GM23338 (cell line): ENCODE measurements around the gene KLF4. TPM values are rescaled to one million over a fixed set of nuclear protein-coding genes. Genes with fewer than 3 reads are reported as not detected.

ENCODE experiments used
- ATAC-seq: fragments of 200-7000 bp; cut with Tn5 transposase; 3 replicates; pipeline ENCODE4 v1.9.1; 2020
- DNase-seq: peaks from one replicate; pipeline ENCODE4 v3.0.0-alpha.2; 2015; ENCODE audit warnings: low spot score
- H2AFZ ChIP-seq: fragments of 200-600 bp; sonication (generic); 2 replicates; pipeline ENCODE4 v1.8.0; 2016; ENCODE audit warnings: antibody characterized with exemption, mild to moderate bottlenecking, moderate library complexity
- H3F3A ChIP-seq: fragments of 200-600 bp; sonication (generic); replicated peaks from 2 replicates; pipeline ENCODE4 v1.8.0; 2017; ENCODE audit warnings: antibody characterized with exemption, mixed run types, low read depth
- H3K27ac ChIP-seq: fragments of 200-600 bp; sonication (generic); 2 replicates; pipeline ENCODE4 v1.6.1; 2016; ENCODE audit warnings: low read depth
- H3K27me3 ChIP-seq: fragments of 200-600 bp; sonication (generic); 2 replicates; pipeline ENCODE4 v1.8.0; 2016; ENCODE audit warnings: mild to moderate bottlenecking, mixed run types, moderate library complexity; ENCODE audit not compliant: insufficient read depth
- H3K36me3 ChIP-seq: fragments of 200-600 bp; sonication (generic); 2 replicates; pipeline ENCODE4 v1.8.0; 2016; ENCODE audit warnings: mild to moderate bottlenecking; ENCODE audit not compliant: insufficient read depth
- H3K4me1 ChIP-seq: fragments of 200-600 bp; sonication (generic); 2 replicates; pipeline ENCODE4 v1.8.0; 2016; ENCODE audit warnings: mild to moderate bottlenecking, moderate library complexity; ENCODE audit not compliant: insufficient read depth
- H3K4me2 ChIP-seq: fragments of 200-600 bp; sonication (generic); 2 replicates; pipeline ENCODE4 v1.7.1; 2017; ENCODE audit warnings: mixed run types
- H3K4me3 ChIP-seq: fragments of 200-600 bp; sonication (generic); 2 replicates; pipeline ENCODE4 v1.6.1; 2016; ENCODE audit warnings: mixed run types
- H3K79me2 ChIP-seq: fragments of 200-600 bp; sonication (generic); replicated peaks from 2 replicates; pipeline ENCODE4 v1.8.0; 2017; ENCODE audit warnings: mild to moderate bottlenecking; ENCODE audit not compliant: insufficient read depth
- H3K9me2 ChIP-seq: fragments of 200-600 bp; sonication (generic); 2 replicates; pipeline ENCODE4 v1.8.0; 2017; ENCODE audit not compliant: insufficient read depth
- H4K20me1 ChIP-seq: fragments of 200-600 bp; sonication (generic); replicated peaks from 2 replicates; pipeline ENCODE4 v1.8.0; 2017; ENCODE audit warnings: mild to moderate bottlenecking; ENCODE audit not compliant: insufficient read depth
- H3K27ac Mint-ChIP-seq: 2 replicates; pipeline ENCODE4 v1.8.0; 2020; ENCODE audit warnings: inconsistent platforms, mild to moderate bottlenecking, moderate library complexity, mixed read lengths
- H3K27me3 Mint-ChIP-seq: 3 replicates; pipeline ENCODE4 v1.8.0; 2022; ENCODE audit warnings: low read depth, mild to moderate bottlenecking, moderate library complexity, mixed read lengths, inconsistent platforms; ENCODE audit not compliant: insufficient read depth, poor library complexity
- H3K36me3 Mint-ChIP-seq: 3 replicates; pipeline ENCODE4 v1.8.0; 2021; ENCODE audit warnings: low read depth, mild to moderate bottlenecking, inconsistent platforms, moderate library complexity, mixed read lengths
- H3K4me1 Mint-ChIP-seq: 3 replicates; pipeline ENCODE4 v1.8.0; 2020; ENCODE audit warnings: mild to moderate bottlenecking, inconsistent platforms, mixed read lengths
- H3K4me3 Mint-ChIP-seq: 3 replicates; pipeline ENCODE4 v1.8.0; 2021; ENCODE audit warnings: moderate library complexity, mild to moderate bottlenecking, inconsistent platforms, mixed read lengths
- H3K9me3 Mint-ChIP-seq: 3 replicates; pipeline ENCODE4 v1.8.0; 2020; ENCODE audit warnings: moderate library complexity, mild to moderate bottlenecking, inconsistent platforms, mixed read lengths
- CREB1 ChIP-seq: fragments of 250-450 bp; sonication (Bioruptor Pico); IDR thresholded peaks from 2 replicates; pipeline ENCODE4 v1.5.0; 2020; ENCODE audit warnings: low read depth, mild to moderate bottlenecking, moderate library complexity
- EZH2 ChIP-seq: fragments of 200-600 bp; sonication (generic); IDR thresholded peaks from one replicate; pipeline ENCODE4 v1.8.0; 2017; ENCODE audit warnings: antibody characterized with exemption, mild to moderate bottlenecking, low read depth; ENCODE audit not compliant: unreplicated experiment
- EZH2phosphoT487 ChIP-seq: fragments of 200-600 bp; sonication (generic); IDR thresholded peaks from one replicate; pipeline ENCODE4 v1.8.1; 2018; ENCODE audit warnings: antibody characterized with exemption; ENCODE audit not compliant: unreplicated experiment
- JUNB ChIP-seq: IDR thresholded peaks from one replicate; pipeline ENCODE4 v1.6.1; 2016; ENCODE audit warnings: antibody characterized with exemption; ENCODE audit not compliant: unreplicated experiment
- NANOG ChIP-seq: IDR thresholded peaks from 2 replicates; pipeline ENCODE4 v1.6.1; 2016; ENCODE audit warnings: antibody characterized with exemption, borderline replicate concordance
- POLR2AphosphoS5 ChIP-seq: IDR thresholded peaks from 2 replicates; pipeline ENCODE4 v1.6.1; 2016; ENCODE audit warnings: antibody characterized with exemption, low read depth
- STAT1 ChIP-seq: IDR thresholded peaks from one replicate; pipeline ENCODE4 v1.6.1; 2016; ENCODE audit warnings: antibody characterized with exemption; ENCODE audit not compliant: unreplicated experiment
- ZNF114 ChIP-seq: fragments of 250-450 bp; sonication (Bioruptor Pico); IDR thresholded peaks from 2 replicates; pipeline ENCODE4 v1.5.0; 2020; ENCODE audit warnings: mild to moderate bottlenecking, moderate library complexity
- ZNF331 ChIP-seq: fragments of 250-450 bp; sonication (Bioruptor Pico); IDR thresholded peaks from 2 replicates; pipeline ENCODE4 v1.5.0; 2020; ENCODE audit warnings: low read depth, mild to moderate bottlenecking, moderate library complexity
- polyA plus RNA-seq: library from polyadenylated mRNA; unstranded; fragments of >200 nt; fragmentation: Nextera tagmentation; extraction: Ambion mirVana; gene quantifications from 2 replicates; pipeline ENCODE4 v1.2.1, GENCODE V29; 2016
- total RNA-seq: library from RNA; depleted of rRNA; stranded (reverse); fragments of >200 nt; shearing (Covaris generic); gene quantifications from 2 replicates; pipeline ENCODE4 v1.2.3, GENCODE V29; 2014
- TF ChIP-seq, protein P1 (sequence below): IDR thresholded peaks from 2 replicates; pipeline ENCODE4 v1.6.1; 2016; ENCODE audit warnings: antibody characterized with exemption
- TF ChIP-seq, protein P2 (sequence below): fragments of 250-450 bp; sonication (Bioruptor Pico); IDR thresholded peaks from 2 replicates; pipeline ENCODE4 v1.5.0; 2020; ENCODE audit warnings: mild to moderate bottlenecking, moderate library complexity
- TF ChIP-seq, protein P3 (sequence below): IDR thresholded peaks from one replicate; pipeline ENCODE4 v1.6.1; 2018; ENCODE audit warnings: antibody characterized with exemption; ENCODE audit not compliant: unreplicated experiment
- TF ChIP-seq, protein P4 (sequence below), 2 experiments: fragments of 200-600 bp in 1 of 2; sonication (generic) in 1 of 2; conservative IDR thresholded peaks; 2 replicates each; pipeline versions ENCODE4 v1.5.1 to v1.6.1; 2016 to 2017; ENCODE audit warnings: antibody characterized with exemption in 2 of 2, low read depth in 2 of 2, mild to moderate bottlenecking in 2 of 2, moderate library complexity in 1 of 2

KLF4 gene
- total and polyA plus RNA-seq, 2 experiments from 2014 or later = 8.3 to 29.8 TPM

DNA sequence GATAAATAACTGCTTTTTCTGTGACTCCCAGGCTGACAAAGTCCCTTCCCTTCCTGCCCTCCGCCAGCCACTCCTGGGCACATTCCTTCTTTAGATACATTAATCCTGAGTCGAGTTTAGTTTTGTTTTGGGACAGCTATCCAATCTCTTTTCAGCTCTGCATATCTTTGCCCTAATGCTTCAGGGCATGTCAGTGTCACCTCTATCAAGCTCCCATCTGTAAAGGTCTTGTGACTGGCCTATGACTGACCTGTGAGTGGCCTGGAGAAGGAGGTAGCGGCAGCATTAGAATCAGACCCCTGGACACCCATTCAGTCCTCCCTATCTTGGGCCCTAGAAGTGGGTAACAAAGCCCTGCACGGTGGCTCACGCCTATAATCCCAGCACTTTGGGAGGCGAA is 34.0 kb upstream of the KLF4 start:
- Mint-ChIP-seq H3K9me3 (0 out of 3 replicates have a peak, but pooled peaks cover 6% of the 10 kb centered on the region), H3K27me3 (peaks cover 3% of the 10 kb centered on the region), H3K4me3 (no peak overlapping the region), H3K27ac (no peak overlapping the region), H3K36me3 (no peaks in the 10 kb centered on the region), H3K4me1 (no peaks in the 10 kb centered on the region)
- DNase-seq (no peak), ATAC-seq (no peak)
- H3K27ac ChIP-seq = no peak overlapping the region
- no peak overlapping the region for H2AFZ ChIP-seq
- no peaks in the 10 kb centered on the region for H3K27me3 ChIP-seq
- TF ChIP-seq, protein P1, sequence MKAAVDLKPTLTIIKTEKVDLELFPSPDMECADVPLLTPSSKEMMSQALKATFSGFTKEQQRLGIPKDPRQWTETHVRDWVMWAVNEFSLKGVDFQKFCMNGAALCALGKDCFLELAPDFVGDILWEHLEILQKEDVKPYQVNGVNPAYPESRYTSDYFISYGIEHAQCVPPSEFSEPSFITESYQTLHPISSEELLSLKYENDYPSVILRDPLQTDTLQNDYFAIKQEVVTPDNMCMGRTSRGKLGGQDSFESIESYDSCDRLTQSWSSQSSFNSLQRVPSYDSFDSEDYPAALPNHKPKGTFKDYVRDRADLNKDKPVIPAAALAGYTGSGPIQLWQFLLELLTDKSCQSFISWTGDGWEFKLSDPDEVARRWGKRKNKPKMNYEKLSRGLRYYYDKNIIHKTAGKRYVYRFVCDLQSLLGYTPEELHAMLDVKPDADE = no peak
- no peak for TF ChIP-seq JUNB
- no peak for TF ChIP-seq ZNF331 (CRISPR knock-in tag)
- no peak for TF ChIP-seq ZNF114
- TF ChIP-seq, protein P2, sequence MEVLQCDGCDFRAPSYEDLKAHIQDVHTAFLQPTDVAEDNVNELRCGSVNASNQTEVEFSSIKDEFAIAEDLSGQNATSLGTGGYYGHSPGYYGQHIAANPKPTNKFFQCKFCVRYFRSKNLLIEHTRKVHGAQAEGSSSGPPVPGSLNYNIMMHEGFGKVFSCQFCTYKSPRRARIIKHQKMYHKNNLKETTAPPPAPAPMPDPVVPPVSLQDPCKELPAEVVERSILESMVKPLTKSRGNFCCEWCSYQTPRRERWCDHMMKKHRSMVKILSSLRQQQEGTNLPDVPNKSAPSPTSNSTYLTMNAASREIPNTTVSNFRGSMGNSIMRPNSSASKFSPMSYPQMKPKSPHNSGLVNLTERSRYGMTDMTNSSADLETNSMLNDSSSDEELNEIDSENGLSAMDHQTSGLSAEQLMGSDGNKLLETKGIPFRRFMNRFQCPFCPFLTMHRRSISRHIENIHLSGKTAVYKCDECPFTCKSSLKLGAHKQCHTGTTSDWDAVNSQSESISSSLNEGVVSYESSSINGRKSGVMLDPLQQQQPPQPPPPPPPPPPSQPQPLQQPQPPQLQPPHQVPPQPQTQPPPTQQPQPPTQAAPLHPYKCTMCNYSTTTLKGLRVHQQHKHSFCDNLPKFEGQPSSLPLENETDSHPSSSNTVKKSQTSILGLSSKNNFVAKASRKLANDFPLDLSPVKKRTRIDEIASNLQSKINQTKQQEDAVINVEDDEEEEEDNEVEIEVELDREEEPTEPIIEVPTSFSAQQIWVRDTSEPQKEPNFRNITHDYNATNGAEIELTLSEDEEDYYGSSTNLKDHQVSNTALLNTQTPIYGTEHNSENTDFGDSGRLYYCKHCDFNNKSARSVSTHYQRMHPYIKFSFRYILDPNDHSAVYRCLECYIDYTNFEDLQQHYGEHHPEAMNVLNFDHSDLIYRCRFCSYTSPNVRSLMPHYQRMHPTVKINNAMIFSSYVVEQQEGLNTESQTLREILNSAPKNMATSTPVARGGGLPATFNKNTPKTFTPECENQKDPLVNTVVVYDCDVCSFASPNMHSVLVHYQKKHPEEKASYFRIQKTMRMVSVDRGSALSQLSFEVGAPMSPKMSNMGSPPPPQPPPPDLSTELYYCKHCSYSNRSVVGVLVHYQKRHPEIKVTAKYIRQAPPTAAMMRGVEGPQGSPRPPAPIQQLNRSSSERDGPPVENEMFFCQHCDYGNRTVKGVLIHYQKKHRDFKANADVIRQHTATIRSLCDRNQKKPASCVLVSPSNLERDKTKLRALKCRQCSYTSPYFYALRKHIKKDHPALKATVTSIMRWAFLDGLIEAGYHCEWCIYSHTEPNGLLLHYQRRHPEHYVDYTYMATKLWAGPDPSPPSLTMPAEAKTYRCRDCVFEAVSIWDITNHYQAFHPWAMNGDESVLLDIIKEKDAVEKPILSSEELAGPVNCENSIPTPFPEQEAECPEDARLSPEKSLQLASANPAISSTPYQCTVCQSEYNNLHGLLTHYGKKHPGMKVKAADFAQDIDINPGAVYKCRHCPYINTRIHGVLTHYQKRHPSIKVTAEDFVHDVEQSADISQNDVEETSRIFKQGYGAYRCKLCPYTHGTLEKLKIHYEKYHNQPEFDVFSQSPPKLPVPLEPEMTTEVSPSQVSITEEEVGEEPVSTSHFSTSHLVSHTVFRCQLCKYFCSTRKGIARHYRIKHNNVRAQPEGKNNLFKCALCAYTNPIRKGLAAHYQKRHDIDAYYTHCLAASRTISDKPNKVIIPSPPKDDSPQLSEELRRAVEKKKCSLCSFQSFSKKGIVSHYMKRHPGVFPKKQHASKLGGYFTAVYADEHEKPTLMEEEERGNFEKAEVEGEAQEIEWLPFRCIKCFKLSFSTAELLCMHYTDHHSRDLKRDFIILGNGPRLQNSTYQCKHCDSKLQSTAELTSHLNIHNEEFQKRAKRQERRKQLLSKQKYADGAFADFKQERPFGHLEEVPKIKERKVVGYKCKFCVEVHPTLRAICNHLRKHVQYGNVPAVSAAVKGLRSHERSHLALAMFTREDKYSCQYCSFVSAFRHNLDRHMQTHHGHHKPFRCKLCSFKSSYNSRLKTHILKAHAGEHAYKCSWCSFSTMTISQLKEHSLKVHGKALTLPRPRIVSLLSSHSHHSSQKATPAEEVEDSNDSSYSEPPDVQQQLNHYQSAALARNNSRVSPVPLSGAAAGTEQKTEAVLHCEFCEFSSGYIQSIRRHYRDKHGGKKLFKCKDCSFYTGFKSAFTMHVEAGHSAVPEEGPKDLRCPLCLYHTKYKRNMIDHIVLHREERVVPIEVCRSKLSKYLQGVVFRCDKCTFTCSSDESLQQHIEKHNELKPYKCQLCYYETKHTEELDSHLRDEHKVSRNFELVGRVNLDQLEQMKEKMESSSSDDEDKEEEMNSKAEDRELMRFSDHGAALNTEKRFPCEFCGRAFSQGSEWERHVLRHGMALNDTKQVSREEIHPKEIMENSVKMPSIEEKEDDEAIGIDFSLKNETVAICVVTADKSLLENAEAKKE (CRISPR knock-in tag) = no peak
- no peak for TF ChIP-seq CREB1
- no peak for TF ChIP-seq EZH2phosphoT487
- no peak for TF ChIP-seq POLR2AphosphoS5
- TF ChIP-seq, protein P3, sequence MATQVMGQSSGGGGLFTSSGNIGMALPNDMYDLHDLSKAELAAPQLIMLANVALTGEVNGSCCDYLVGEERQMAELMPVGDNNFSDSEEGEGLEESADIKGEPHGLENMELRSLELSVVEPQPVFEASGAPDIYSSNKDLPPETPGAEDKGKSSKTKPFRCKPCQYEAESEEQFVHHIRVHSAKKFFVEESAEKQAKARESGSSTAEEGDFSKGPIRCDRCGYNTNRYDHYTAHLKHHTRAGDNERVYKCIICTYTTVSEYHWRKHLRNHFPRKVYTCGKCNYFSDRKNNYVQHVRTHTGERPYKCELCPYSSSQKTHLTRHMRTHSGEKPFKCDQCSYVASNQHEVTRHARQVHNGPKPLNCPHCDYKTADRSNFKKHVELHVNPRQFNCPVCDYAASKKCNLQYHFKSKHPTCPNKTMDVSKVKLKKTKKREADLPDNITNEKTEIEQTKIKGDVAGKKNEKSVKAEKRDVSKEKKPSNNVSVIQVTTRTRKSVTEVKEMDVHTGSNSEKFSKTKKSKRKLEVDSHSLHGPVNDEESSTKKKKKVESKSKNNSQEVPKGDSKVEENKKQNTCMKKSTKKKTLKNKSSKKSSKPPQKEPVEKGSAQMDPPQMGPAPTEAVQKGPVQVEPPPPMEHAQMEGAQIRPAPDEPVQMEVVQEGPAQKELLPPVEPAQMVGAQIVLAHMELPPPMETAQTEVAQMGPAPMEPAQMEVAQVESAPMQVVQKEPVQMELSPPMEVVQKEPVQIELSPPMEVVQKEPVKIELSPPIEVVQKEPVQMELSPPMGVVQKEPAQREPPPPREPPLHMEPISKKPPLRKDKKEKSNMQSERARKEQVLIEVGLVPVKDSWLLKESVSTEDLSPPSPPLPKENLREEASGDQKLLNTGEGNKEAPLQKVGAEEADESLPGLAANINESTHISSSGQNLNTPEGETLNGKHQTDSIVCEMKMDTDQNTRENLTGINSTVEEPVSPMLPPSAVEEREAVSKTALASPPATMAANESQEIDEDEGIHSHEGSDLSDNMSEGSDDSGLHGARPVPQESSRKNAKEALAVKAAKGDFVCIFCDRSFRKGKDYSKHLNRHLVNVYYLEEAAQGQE = no peak
- no peak for TF ChIP-seq STAT1
- TF ChIP-seq, protein P4, sequence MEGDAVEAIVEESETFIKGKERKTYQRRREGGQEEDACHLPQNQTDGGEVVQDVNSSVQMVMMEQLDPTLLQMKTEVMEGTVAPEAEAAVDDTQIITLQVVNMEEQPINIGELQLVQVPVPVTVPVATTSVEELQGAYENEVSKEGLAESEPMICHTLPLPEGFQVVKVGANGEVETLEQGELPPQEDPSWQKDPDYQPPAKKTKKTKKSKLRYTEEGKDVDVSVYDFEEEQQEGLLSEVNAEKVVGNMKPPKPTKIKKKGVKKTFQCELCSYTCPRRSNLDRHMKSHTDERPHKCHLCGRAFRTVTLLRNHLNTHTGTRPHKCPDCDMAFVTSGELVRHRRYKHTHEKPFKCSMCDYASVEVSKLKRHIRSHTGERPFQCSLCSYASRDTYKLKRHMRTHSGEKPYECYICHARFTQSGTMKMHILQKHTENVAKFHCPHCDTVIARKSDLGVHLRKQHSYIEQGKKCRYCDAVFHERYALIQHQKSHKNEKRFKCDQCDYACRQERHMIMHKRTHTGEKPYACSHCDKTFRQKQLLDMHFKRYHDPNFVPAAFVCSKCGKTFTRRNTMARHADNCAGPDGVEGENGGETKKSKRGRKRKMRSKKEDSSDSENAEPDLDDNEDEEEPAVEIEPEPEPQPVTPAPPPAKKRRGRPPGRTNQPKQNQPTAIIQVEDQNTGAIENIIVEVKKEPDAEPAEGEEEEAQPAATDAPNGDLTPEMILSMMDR (conservative IDR thresholded peaks at IDR 0.05; ENCODE audit: low read depth in 2 of 2) = no peak
- TF ChIP-seq EZH2 = no peak
- TF ChIP-seq NANOG = no peak
- no peaks in the 10 kb centered on the region for H3K4me1 ChIP-seq
- no peaks in the 10 kb centered on the region for H3F3A ChIP-seq
- H3K4me2 ChIP-seq = no peak overlapping the region
- H3K79me2 ChIP-seq = no peaks in the 10 kb centered on the region
- H4K20me1 ChIP-seq = no peaks in the 10 kb centered on the region
- no peaks in the 10 kb centered on the region for H3K9me2 ChIP-seq
- no peak overlapping the region for H3K4me3 ChIP-seq
- no peaks in the 10 kb centered on the region for H3K36me3 ChIP-seq
